Thyroid gland (tissue), 4 donors: Measurements from ENCODE around the gene PXDN. TPM values are rescaled to one million over a fixed set of nuclear protein-coding genes. Genes with fewer than 3 reads are reported as not detected.

Source experiments
- DNase-seq, 2 donors: peaks; one replicate each; pipeline ENCODE4 v3.0.0-alpha.2; 2019
- H3K27ac ChIP-seq, 3 donors: fragments of 200-600 bp; sonication (generic); 1 replicate in 2 of 3; 2 replicates in 1 of 3; pipeline ENCODE4 v1.5.1; 2016 to 2019; ENCODE audit warnings: mild to moderate bottlenecking in 1 of 3, moderate library complexity in 1 of 3
- H3K27me3 ChIP-seq: fragments of 200-600 bp; sonication (generic); one replicate; pipeline ENCODE4 v1.5.1; 2019
- H3K36me3 ChIP-seq, 2 donors: fragments of 200-600 bp; sonication (generic); one replicate each; pipeline ENCODE4 v1.5.1; 2016 to 2019
- H3K4me1 ChIP-seq, 2 donors: fragments of 200-600 bp; sonication (generic); one replicate each; pipeline ENCODE4 v1.5.1; 2017 to 2019
- H3K4me3 ChIP-seq, 3 donors: fragments of 200-600 bp; sonication (generic); replicated peaks in 1 of 3; 1 replicate in 2 of 3; 2 replicates in 1 of 3; pipeline ENCODE4 v1.5.1; 2016; ENCODE audit warnings: mild to moderate bottlenecking in 1 of 3
- H3K9me3 ChIP-seq: fragments of 200-600 bp; sonication (generic); one replicate; pipeline ENCODE4 v1.5.1; 2017
- CTCF ChIP-seq, 6 experiments: fragments of 200-600 bp in 3 of 6; fragments of 450-650 bp in 3 of 6; sonication (generic) in 3 of 6; IDR thresholded peaks; one replicate each; pipeline ENCODE4 v1.5.1; 2016 to 2019; ENCODE audit warnings: antibody characterized with exemption in 6 of 6, mild to moderate bottlenecking in 2 of 6, inconsistent platforms in 1 of 6, moderate library complexity in 1 of 6
- POLR2A ChIP-seq, 2 donors: fragments of 450-650 bp; IDR thresholded peaks; one replicate each; pipeline ENCODE4 v1.6.1; 2017; ENCODE audit warnings: antibody characterized with exemption in 2 of 2, mild to moderate bottlenecking in 2 of 2, moderate library complexity in 1 of 2
- WGBS, 2 donors: methylation state at CpG; one replicate each; pipeline ENCODE4 v1.1.5; 2017; 5-methylcytosine and 5-hydroxymethylcytosine counted together
- intact Hi-C: fragments of 100-400 bp; cut with DNase I; formaldehyde crosslinking; loops from one replicate; pipeline ENCODE4 v1.15.1; 2023
- total RNA-seq, 4 donors: library from RNA; depleted of rRNA; stranded (reverse); fragments of >200 nt; gene quantifications; one replicate each; pipeline ENCODE4 v1.2.3, GENCODE V29; 2016

The PXDN gene
- total RNA-seq, 4 donors from 2014 or later: 6.9 to 17.3 (median 13.6) TPM

- DNase-seq: no peak
- 80 to 93% methylated on average over 1 to 2 of the region's 3 CpGs for WGBS, 2 donors
- H3K4me3 ChIP-seq: no peak overlapping the region
- intact Hi-C loops: no loop called here
- no peaks in the 10 kb centered on the region for H3K9me3 ChIP-seq
- H3K27ac ChIP-seq: no peak overlapping the region
- H3K36me3 ChIP-seq: no peaks in the 10 kb centered on the region
- H3K4me1 ChIP-seq: peaks cover 0 to 3% of the 10 kb centered on the region in 2 donors
- no peaks in the 10 kb centered on the region for H3K27me3 ChIP-seq
- TF ChIP-seq CTCF (IDR thresholded peaks at IDR 0.05) (no peak), POLR2A (IDR thresholded peaks at IDR 0.05) (no peak)
These were observed 125.3 kb downstream of the PXDN start for GRCh38 chr2:1618974-1619373.

- Histone ChIP-seq H3K27ac (no peak overlapping the region), H3K36me3 (no peaks in the 10 kb centered on the region), H3K4me3 (no peak overlapping the region), H3K27me3 (no peaks in the 10 kb centered on the region), H3K9me3 (no peaks in the 10 kb centered on the region), H3K4me1 (peaks cover 0 to 9% of the 10 kb centered on the region in 2 donors)
- intact Hi-C loops: no loop called here
- no peak for TF ChIP-seq POLR2A (IDR thresholded peaks at IDR 0.05)
- TF ChIP-seq CTCF (IDR thresholded peaks at IDR 0.05): no peak
- DNase-seq: no peak
- WGBS, 2 donors: 88 to 92% methylated on average over 19 to 20 of the region's 20 CpGs
These were observed 125.9 kb downstream of the PXDN start for GRCh38 chr2:1618191-1618961.

- 76 to 80% methylated on average over 11 of the region's 11 CpGs for WGBS, 2 donors
- Histone ChIP-seq H3K4me3 (no peak overlapping the region), H3K36me3 (no peaks in the 10 kb centered on the region), H3K27me3 (no peaks in the 10 kb centered on the region), H3K27ac (no peak overlapping the region), H3K4me1 (peaks cover 0 to 9% of the 10 kb centered on the region in 2 donors), H3K9me3 (no peaks in the 10 kb centered on the region)
- TF ChIP-seq CTCF (IDR thresholded peaks at IDR 0.05) (no peak), POLR2A (IDR thresholded peaks at IDR 0.05) (no peak)
- intact Hi-C loops: no loop called here
- DNase-seq: no peak
These were observed 126.8 kb downstream of the PXDN start for GRCh38 chr2:1617425-1618021.

- 69 to 71% methylated on average over 10 of the region's 10 CpGs for WGBS, 2 donors
- H3K9me3 ChIP-seq: no peaks in the 10 kb centered on the region
- no peaks in the 10 kb centered on the region for H3K36me3 ChIP-seq
- no peak for TF ChIP-seq POLR2A (IDR thresholded peaks at IDR 0.05)
- TF ChIP-seq CTCF (IDR thresholded peaks at IDR 0.05): no peak
- no peak overlapping the region for H3K4me3 ChIP-seq
- no peak for DNase-seq
- H3K4me1 ChIP-seq: peaks cover 0 to 9% of the 10 kb centered on the region in 2 donors
- H3K27ac ChIP-seq: no peak overlapping the region
- H3K27me3 ChIP-seq: no peaks in the 10 kb centered on the region
- intact Hi-C loops: no loop called here
These were observed 129.8 kb downstream of the PXDN start for GRCh38 chr2:1614564-1614963.

GRCh38 chr2:1613731-1614354, 130.5 kb downstream of the PXDN start:
- H3K36me3 ChIP-seq: no peaks in the 10 kb centered on the region
- no peaks in the 10 kb centered on the region for H3K9me3 ChIP-seq
- H3K27ac ChIP-seq: no peak overlapping the region
- peak in 1 of 2 donors; percentile 6 for DNase-seq
- no peak overlapping the region for H3K4me3 ChIP-seq
- intact Hi-C loops: no loop called here
- no peaks in the 10 kb centered on the region for H3K27me3 ChIP-seq
- WGBS, 2 donors: 61 to 73% methylated on average over 7 of the region's 7 CpGs
- TF ChIP-seq POLR2A (IDR thresholded peaks at IDR 0.05) (no peak), CTCF (IDR thresholded peaks at IDR 0.05) (peak in 1 of 6 experiments; percentile 5)
- H3K4me1 ChIP-seq: peaks cover 0 to 9% of the 10 kb centered on the region in 2 donors
